PC-9 (cell line): ENCODE results near the gene TRDN.

Source experiments
- CTCF ChIP-seq: fragments of 200-600 bp; sonication (generic); conservative IDR thresholded peaks from 2 replicates; pipeline ENCODE4 v1.6.1; 2017; ENCODE audit warnings: mixed run types, antibody characterized with exemption, mild to moderate bottlenecking, moderate library complexity
- EZH2 ChIP-seq: fragments of 200-600 bp; sonication (generic); IDR thresholded peaks from 2 replicates; pipeline ENCODE4 v1.8.0; 2017; ENCODE audit warnings: antibody characterized with exemption, low read depth

- TF ChIP-seq CTCF = no peak
- TF ChIP-seq EZH2 = no peak
Measured at GRCh38 chr6:123518441-123519188, 118.1 kb downstream of the TRDN start.
